ENCODE results near the gene ZNF549.
"Not testable (repeated sequence)": the region's sequence is repeated elsewhere in the genome, so short reads cannot be mapped to it uniquely, and the experiment has no call there.

Gene ZNF549

GRCh38 chr19:57527136-57527881, at the start of gene ZNF549:
TSS of gene ZNF549 (plus strand) at chr19:57527356. CDS start at chr19:57527574, 218 bp downstream.
- peak within 1 kb of the TSS; percentile 96 for H3K27ac Mint-ChIP-seq
- peak within 1 kb of the TSS; percentile 100 for H3K4me3 Mint-ChIP-seq
- DNase-seq (ENCODE audit: low spot score in 2 of 2) (peak; percentile 63 to 90), ATAC-seq (peak; percentile 100)
- H3K9me3 Mint-ChIP-seq = peaks cover 30% of the 10 kb centered on the region
- H3K36me3 Mint-ChIP-seq = peaks cover 16% of the 10 kb centered on the region
- peaks cover 21% of the 10 kb centered on the region for H3K4me1 Mint-ChIP-seq

DNA sequence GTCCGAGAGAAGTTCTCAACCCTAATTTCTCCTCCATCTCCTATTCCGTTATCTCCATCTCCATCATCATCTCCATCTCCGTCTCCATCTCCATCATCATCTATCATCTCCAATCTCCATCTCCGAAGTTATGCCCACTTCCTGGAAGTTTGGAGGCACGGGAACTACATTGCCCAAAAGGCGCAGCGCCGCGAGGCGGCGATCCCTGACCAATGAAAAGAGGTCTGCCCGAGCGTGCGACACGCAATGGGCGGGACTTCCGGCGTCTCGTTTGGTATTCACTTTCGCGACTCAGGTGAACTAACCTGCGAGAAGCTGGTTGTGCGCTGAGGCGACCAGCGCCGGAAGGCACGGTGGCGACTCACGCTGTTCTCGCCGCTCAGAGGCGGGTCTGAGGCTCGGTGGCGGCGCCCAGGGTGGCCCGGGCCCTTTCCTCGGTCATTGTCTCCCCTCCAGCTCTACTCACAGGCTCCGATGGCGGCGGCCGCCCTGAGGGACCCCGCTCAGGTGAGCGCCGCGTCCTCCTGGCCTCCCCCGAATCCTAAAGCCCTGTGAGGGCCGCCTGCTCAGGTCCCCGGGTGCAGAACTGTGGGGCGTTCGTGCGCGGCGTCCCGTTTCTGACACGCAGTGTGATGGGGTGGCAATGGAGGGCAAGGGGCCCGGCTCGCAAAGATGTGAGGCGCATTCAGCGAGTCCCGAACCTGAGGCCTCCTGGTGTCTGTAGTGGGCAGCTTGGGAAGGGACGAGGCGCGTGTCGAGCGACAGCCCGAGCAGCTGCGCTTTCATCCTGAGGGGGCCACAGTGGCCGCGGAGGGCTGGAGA, 39.5 kb upstream of the ZNF549 start, which contains the start of gene ZNF419:
ZNF419 (plus strand) TSS at position 274 of the 822 bp plus-strand sequence; CDS start at position 475, 201 bp downstream.
- DNase-seq (ENCODE audit: low spot score in 2 of 2) (peak; percentile 70 to 91), ATAC-seq (peak; percentile 97)
- Mint-ChIP-seq H3K27ac (peak within 1 kb of the TSS; percentile 32), H3K4me3 (peak within 1 kb of the TSS; percentile 61), H3K4me1 (peaks cover 21% of the 10 kb centered on the region), H3K36me3 (peaks cover 32% of the 10 kb centered on the region), H3K9me3 (peaks cover 29% of the 10 kb centered on the region)

DNA sequence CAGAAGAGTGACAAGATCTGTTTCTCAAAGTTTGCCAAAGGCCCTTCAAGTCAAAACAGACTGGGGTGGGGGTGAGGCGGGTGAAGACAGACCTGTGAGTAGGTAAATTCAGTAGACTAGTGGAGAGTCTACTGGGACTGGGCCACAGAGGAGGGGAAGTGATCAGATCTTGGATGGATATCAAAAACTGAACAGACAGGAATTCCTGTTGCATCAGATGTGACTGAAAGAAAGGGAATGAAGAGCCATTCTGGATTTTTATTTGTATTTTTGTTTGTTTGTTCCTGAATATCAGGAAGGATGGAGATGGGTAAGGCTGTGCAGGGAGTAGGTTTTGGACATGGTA, 38.9 kb upstream of the ZNF549 start:
- Mint-ChIP-seq H3K27ac (peak overlapping the region; percentile 11), H3K36me3 (peaks cover 38% of the 10 kb centered on the region), H3K9me3 (peaks cover 29% of the 10 kb centered on the region), H3K4me1 (peaks cover 21% of the 10 kb centered on the region), H3K4me3 (peak overlapping the region; percentile 61)
- not testable (repeated sequence) for DNase-seq (ENCODE audit: low spot score in 2 of 2); ATAC-seq

- peak overlapping the region; percentile 53 for H3K4me3 Mint-ChIP-seq
- H3K9me3 Mint-ChIP-seq = peaks cover 31% of the 10 kb centered on the region
- H3K27ac Mint-ChIP-seq = peak overlapping the region; percentile 85
- not testable (repeated sequence) for ATAC-seq; DNase-seq (ENCODE audit: low spot score in 2 of 2)
- peaks cover 25% of the 10 kb centered on the region for H3K4me1 Mint-ChIP-seq
- peaks cover 33% of the 10 kb centered on the region for H3K36me3 Mint-ChIP-seq
These were observed 27.9 kb upstream of the ZNF549 start for GRCh38 chr19:57499332-57499679.

DNA sequence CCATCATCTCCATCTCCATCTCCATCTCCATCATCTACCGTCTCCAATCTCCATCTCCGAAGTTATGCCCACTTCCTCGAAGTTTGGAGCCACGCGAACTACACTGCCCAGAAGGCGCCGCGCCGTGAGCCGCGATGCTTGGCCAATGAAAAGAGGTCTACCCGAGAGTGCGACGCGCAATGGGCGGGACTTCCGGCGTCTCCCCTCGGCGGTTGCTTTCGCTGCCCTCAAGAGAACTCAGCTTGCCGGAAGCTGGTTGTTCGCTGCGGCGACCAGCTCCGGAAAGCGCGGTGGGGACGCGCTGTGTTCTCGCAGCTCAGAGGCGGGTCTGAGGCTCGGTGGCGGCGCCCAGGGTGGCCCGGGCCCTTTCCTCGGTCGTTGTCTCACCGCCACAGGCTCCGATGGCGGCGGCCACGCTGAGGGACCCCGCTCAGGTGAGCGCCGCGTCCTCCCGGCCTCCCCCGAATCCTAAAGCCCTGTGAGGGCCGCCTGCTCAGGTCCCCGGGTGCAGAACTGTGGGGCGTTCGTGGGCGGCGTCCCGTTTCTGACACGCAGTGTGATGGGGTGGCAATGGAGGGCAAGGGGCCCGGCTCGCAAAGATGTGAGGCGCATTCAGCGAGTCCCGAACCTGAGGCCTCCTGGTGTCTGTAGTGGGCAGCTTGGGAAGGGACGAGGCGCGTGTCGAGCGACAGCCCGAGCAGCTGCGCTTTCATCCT, 27.3 kb upstream of the ZNF549 start, which contains the start of gene ZNF773:
ZNF773 (plus strand) TSS at position 259 of the 716 bp plus-strand sequence; CDS start at position 402, 143 bp downstream.
- Mint-ChIP-seq H3K9me3 (peaks cover 31% of the 10 kb centered on the region), H3K4me3 (peak within 1 kb of the TSS; percentile 53), H3K36me3 (peaks cover 38% of the 10 kb centered on the region), H3K27ac (peak within 1 kb of the TSS; percentile 85), H3K4me1 (peaks cover 25% of the 10 kb centered on the region)
- ATAC-seq (peak; percentile 100), DNase-seq (ENCODE audit: low spot score in 2 of 2) (peak; percentile 83 to 93)

DNA sequence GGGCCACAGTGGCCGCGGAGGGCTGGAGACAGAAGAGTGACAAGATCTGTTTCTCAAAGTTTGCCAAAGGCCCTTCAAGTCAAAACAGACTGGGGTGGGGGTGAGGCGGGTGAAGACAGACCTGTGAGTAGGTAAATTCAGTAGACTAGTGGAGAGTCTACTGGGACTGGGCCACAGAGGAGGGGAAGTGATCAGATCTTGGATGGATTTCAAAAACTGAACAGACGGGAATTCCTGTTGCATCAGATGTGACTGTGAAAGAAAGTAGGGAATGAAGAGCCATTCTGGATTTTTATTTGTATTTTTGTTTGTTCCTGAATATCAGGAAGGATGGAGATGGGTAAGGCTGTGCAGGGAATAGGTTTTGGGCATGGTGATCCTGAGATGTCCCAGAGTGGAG, 26.8 kb upstream of the ZNF549 start:
- peaks cover 31% of the 10 kb centered on the region for H3K9me3 Mint-ChIP-seq
- H3K4me1 Mint-ChIP-seq = peaks cover 25% of the 10 kb centered on the region
- not testable (repeated sequence) for H3K27ac Mint-ChIP-seq; ATAC-seq; DNase-seq (ENCODE audit: low spot score in 2 of 2)
- H3K4me3 Mint-ChIP-seq = peak overlapping the region; percentile 53
- H3K36me3 Mint-ChIP-seq = peaks cover 44% of the 10 kb centered on the region

DNA sequence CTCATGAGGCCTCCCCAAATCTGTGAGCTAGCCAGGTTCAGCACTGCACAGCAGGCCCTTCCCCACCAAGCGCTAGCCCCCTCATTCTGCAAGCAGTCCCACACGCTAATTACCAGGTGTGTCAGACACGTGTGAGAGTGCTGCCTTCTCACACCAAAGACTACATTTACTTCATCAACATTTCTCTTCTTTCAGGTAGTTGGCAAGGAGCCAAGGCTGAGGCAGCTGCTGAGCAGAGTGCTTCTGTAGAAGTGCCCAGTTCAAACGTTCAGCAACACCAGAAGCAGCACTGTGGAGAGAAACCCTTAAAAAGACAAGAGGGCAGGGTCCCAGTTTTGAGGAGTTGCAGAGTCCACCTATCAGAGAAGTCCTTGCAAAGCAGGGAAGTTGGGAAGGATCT, 21.0 kb upstream of the ZNF549 start:
- Mint-ChIP-seq H3K4me1 (peaks cover 7% of the 10 kb centered on the region), H3K4me3 (no peak overlapping the region), H3K9me3 (peaks cover 33% of the 10 kb centered on the region), H3K27ac (no peak overlapping the region), H3K36me3 (peaks cover 58% of the 10 kb centered on the region)
- no peak for ATAC-seq
- DNase-seq (ENCODE audit: low spot score in 2 of 2) = peak in 1 of 2 donors; percentile 30

DNA sequence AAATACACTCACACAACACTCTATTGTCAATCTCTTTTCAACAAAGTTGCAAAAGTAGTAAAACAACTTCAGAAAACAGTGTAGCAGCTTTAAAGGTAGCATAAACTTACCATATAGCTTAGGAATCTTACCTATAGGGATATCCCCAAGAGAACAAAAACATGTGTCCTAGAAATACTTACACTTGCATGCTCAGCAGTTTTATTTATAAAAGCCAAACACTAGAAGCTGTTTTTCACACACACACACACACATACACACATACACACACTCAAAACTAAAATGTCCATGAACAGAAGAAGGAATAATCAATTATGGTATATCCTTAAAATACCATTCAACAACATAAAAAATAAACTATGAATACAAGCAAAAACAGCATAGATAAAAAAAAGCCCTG, 15.7 kb upstream of the ZNF549 start:
- no peak for DNase-seq (ENCODE audit: low spot score in 2 of 2)
- Mint-ChIP-seq H3K4me1 (no peaks in the 10 kb centered on the region), H3K9me3 (peaks cover 40% of the 10 kb centered on the region), H3K4me3 (no peak overlapping the region), H3K36me3 (peaks cover 14% of the 10 kb centered on the region), H3K27ac (no peak overlapping the region)
- ATAC-seq = no peak

DNA sequence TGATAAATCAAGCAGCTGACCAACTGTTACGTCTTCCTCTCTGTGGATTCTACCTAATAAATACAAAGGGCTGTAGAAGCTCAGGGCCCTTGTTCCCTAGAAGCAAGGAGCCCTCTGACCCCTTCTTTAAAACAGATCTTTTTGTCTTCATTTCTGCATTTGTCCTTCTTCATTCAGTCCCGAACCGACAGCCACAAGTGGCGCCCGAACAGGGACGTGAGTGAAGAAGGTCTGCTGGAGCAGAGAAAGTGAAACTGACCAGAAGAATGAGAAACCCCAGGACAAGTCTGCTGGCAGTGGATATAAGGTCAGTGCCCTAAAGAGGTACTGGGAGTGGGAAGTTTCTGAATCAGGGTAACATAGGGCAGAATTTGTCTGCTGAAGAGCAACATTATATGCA, 14.3 kb upstream of the ZNF549 start:
- H3K36me3 Mint-ChIP-seq = no peaks in the 10 kb centered on the region
- DNase-seq (ENCODE audit: low spot score in 2 of 2) (no peak), ATAC-seq (no peak)
- peaks cover 40% of the 10 kb centered on the region for H3K9me3 Mint-ChIP-seq
- no peak overlapping the region for H3K27ac Mint-ChIP-seq
- no peak overlapping the region for H3K4me3 Mint-ChIP-seq
- H3K4me1 Mint-ChIP-seq = no peaks in the 10 kb centered on the region

- ATAC-seq (no peak), DNase-seq (ENCODE audit: low spot score in 2 of 2) (no peak)
- Mint-ChIP-seq H3K36me3 (no peaks in the 10 kb centered on the region), H3K4me3 (no peak overlapping the region), H3K27ac (no peak overlapping the region), H3K4me1 (no peaks in the 10 kb centered on the region), H3K9me3 (peaks cover 30% of the 10 kb centered on the region)
These were observed 11.9 kb upstream of the ZNF549 start for GRCh38 chr19:57515255-57515654.

DNA sequence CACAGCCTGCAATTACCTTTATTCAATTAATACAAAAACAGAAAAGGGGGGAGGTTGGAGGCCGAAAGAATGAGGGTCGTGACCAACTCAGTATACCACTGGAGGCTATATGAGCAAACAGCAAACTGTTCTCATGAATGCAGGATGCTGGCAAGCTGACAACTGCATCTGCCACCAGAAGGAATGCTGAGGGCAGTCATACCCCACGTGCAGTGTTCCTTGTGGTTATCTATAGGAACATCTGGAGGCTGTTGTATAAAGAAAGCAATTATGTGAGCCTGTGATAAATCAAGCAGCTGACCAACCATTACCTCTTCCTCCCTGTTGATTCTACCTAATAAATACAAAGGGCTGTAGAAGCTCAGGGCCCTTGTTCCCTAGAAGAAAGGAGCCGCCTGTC, 9.1 kb upstream of the ZNF549 start:
- not testable (repeated sequence) for H3K4me1 Mint-ChIP-seq, ATAC-seq
- peaks cover 27% of the 10 kb centered on the region for H3K9me3 Mint-ChIP-seq

GRCh38 chr19:57537953-57538547, 10.9 kb downstream of the ZNF549 start:
- ATAC-seq = no peak
- no peak overlapping the region for H3K4me3 Mint-ChIP-seq
- peaks cover 74% of the 10 kb centered on the region for H3K36me3 Mint-ChIP-seq
- no peak for DNase-seq (ENCODE audit: low spot score in 2 of 2)
- H3K9me3 Mint-ChIP-seq = peaks cover 55% of the 10 kb centered on the region
- H3K4me1 Mint-ChIP-seq = peaks cover 9% of the 10 kb centered on the region
- no peak overlapping the region for H3K27ac Mint-ChIP-seq

More for the DNA sequence above, 9.1 kb upstream of the ZNF549 start:
- not testable (repeated sequence) for H3K4me3 Mint-ChIP-seq; H3K36me3 Mint-ChIP-seq; DNase-seq (ENCODE audit: low spot score in 2 of 2); H3K27ac Mint-ChIP-seq

DNA sequence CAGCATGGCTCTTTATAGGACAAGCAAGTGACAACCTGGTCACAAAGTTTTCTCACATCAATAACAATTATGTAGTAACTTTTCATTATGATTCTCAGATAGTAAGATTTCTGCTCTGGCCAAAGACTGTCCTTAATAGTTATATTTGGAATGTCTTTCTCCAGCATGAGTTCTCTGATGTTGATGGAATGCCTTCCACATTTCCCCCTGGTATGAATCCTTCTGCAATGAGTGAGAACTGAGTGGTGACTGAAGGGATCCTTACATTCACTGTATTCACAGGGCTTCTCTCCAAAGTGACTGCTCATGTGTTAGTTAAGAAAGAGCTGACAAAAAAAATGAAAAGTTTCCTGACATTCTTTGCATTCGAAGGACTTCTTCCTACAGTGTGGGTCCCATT, 19.4 kb downstream of the ZNF549 start:
- no peaks in the 10 kb centered on the region for H3K4me1 Mint-ChIP-seq
- no peak overlapping the region for H3K4me3 Mint-ChIP-seq
- DNase-seq (ENCODE audit: low spot score in 2 of 2) (no peak), ATAC-seq (no peak)
- no peak overlapping the region for H3K27ac Mint-ChIP-seq
- peaks cover 44% of the 10 kb centered on the region for H3K9me3 Mint-ChIP-seq
- peaks cover 77% of the 10 kb centered on the region for H3K36me3 Mint-ChIP-seq

DNA sequence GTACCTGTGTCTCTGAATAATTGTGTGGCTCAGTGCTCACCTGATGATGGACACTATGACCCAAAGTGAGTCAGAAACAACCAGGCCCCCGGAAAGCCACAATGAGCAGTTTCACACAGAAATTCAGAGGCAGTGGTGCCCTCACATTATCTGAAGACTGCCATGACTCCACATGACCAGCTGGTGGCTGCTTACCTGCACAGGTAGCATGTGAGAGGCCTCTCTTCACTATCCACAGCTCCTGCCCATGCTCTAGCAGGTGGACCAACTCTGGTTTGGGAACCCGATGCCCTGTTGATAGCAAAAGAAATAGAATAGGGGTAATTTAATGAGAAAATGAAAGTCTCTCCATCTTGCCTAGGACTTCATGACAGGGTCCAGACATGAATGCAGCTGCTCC, 25.3 kb downstream of the ZNF549 start:
- Mint-ChIP-seq H3K36me3 (peaks cover 92% of the 10 kb centered on the region), H3K4me3 (no peak overlapping the region), H3K27ac (no peak overlapping the region), H3K9me3 (peaks cover 35% of the 10 kb centered on the region), H3K4me1 (no peaks in the 10 kb centered on the region)
- ATAC-seq = no peak
- no peak for DNase-seq (ENCODE audit: low spot score in 2 of 2)

DNA sequence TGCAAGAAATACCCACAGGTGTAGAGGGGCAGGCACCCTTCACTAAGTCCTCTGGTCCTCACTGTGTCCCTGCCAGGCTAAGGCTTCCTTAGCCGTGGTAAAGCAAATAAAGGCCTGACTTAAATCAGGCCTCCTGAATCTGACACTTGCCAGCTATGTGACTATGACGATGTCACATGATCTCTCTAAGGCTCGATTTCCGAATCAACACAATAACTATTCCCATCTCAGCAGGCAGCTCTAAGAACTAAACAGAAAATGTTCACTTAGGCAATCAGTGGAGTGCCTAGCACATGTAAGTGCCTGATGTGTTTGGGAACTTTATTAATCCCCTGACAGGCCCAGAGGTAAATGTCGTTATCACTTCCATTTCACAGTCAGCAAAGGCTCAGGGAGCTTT, 30.5 kb downstream of the ZNF549 start:
- DNase-seq (ENCODE audit: low spot score in 2 of 2) (no peak), ATAC-seq (no peak)
- Mint-ChIP-seq H3K36me3 (peaks cover 41% of the 10 kb centered on the region), H3K4me1 (peaks cover 29% of the 10 kb centered on the region), H3K9me3 (peaks cover 15% of the 10 kb centered on the region), H3K27ac (no peak overlapping the region), H3K4me3 (peak overlapping the region; percentile 98)

Measured in stimulated activated effector memory CD8-positive, alpha-beta T cell treated with anti-CD3 and anti-CD28 coated beads, Interleukin-12 subunit alpha, Interleukin-12 subunit beta, amount 100 ng/mL, for 72 hours (primary cell).